Right ventricle myocardium superior (tissue), 1 donor: ENCODE measurements around the gene PRDM15. TPM values are rescaled to one million over a fixed set of nuclear protein-coding genes. Genes with fewer than 3 reads are reported as not detected.
"Not testable (repeated sequence)": the region's sequence is repeated elsewhere in the genome, so short reads cannot be mapped to it uniquely, and the experiment has no call there.

Experiments used
- ATAC-seq: fragments of 200-7000 bp; cut with Tn5 transposase; one replicate; pipeline ENCODE4 v1.9.1; 2020; ENCODE audit warnings: mild to moderate bottlenecking; ENCODE audit not compliant: poor library complexity
- DNase-seq: peaks from one replicate; pipeline ENCODE4 v3.0.0-alpha.2; 2020
- intact Hi-C: fragments of 100-400 bp; cut with DNase I; formaldehyde crosslinking; loops from one replicate; pipeline ENCODE4 v1.11.2; 2022
- total RNA-seq: library from RNA; stranded (reverse); fragmentation: NEBNext Ultra II Directional; extraction: Animal tissue kit (Norgen Biotek cat#: 25700); gene quantifications from one replicate; pipeline ENCODE4 v1.2.1, GENCODE V29; 2021
- donor health status: DM: no; HTN: yes; CAD: no; lungs with severe emphysema.

Gene PRDM15
- total RNA-seq, 1 donor from 2014 or later = 3.8 TPM

DNA sequence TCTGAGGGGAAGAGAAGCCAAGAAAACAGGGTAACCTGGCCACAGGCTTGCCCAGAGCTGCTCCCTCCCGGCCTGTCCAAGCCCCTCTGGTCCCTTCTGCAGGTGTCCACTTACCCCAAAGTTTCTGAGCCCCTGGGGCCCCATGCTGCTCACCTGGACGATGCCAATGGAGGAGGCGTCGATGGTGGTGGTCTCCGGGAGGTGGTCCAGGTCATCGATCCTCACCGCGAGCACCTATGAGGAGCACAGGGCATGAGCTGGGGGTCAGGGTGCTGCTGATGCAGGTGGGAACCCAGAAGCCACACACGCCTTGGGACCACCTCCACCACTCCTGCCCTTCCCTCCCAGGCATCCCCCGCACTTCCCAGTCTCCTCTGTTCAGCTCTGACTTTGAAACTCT is 74.8 kb downstream of the PRDM15 start:
- no peak for ATAC-seq
- DNase-seq = no peak
- intact Hi-C loops = no loop called here

- DNase-seq (no peak), ATAC-seq (peak; percentile 30)
- intact Hi-C loops = no loop called here
Measured at GRCh38 chr21:41803316-41803715, 75.8 kb downstream of the PRDM15 start.

DNA sequence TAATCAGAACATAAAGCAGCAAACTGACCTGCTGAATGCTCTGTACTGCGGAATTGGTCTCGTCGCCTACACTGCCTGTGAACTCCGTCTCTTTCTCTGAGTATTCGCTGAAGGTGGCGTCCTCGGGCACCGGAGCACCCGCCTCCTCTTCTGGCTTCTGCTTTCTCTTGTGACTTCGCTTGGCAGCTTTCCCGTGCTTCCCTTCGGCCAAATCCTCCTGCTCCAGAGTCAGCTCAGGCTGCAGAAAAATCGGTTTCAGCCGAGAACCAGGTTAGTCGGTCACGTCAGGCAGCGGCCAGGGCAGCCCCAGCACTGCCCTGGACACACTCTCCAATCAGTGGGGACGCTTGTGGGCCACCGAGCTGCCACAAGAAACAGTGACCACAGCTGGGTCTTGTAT is 76.5 kb downstream of the PRDM15 start:
- peak; percentile 85 for ATAC-seq
- intact Hi-C loops = no loop called here
- peak; percentile 79 for DNase-seq

DNA sequence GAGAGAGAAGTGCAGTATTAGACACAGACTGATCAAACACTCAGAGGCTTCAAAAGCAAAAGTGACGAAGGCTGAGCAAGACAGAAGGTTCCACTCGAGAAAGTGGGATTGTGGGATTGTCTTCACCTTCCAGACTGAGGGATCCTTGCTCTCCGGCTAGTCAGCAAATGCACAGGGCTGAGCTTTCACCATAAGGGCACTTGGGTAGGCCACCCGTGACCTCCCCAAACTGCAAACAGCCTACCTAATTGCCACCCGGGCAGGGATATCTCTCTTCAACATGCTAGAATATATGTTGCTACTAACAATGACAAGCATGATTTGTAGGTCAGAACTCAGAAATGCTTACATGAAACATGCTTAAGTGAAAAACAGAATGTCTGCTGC is 77.0 kb downstream of the PRDM15 start:
- no peak for DNase-seq
- intact Hi-C loops = no loop called here
- no peak for ATAC-seq

DNA sequence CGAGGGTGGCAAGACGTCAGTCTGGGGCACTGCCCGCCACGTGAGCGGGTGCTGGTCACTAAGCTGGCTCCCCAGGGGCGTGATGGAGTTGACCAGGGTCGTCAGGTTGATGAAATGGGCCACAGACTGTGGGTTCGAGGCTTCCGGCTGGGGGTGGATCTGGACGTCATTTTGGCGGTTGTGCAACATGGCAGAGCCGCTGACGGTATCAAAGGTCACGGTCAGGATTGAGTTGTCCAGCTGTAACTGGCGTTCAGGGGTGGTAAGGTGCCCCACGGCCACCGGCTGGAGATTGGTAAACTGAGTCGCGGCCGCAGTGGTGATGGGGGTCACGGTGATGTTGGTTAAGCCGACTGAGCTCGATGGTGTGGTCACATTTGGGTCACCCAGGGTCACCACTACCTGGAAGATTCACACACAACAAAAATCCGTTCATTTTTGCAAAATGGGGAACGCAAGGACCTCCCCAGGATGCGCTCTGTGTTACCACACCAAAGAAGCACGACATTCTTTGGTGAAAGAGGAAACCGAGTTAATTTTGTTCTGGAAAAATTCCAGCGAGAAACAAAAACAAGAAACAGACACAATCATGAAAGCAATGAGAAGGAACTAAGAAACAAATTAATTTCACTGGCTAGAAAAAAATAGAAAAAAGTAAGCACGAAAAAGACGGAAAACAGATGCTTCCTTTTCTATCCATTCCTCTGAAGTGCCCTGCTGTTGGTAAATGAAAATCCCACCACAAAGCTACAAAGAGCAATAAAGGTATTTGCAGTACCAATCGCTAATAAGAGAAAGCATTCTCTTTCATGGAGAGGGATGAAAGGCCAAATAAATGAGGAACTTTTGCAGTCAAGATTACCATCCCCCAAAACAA is 77.6 kb downstream of the PRDM15 start:
- ATAC-seq = no peak
- no peak for DNase-seq
- intact Hi-C loops = no loop called here

- DNase-seq (no peak), ATAC-seq (no peak)
- intact Hi-C loops = no loop called here
Measured at GRCh38 chr21:41800425-41801320, 78.5 kb downstream of the PRDM15 start.

- no peak for DNase-seq
- intact Hi-C loops = no loop called here
- ATAC-seq = no peak
Measured at GRCh38 chr21:41799763-41800162, 79.4 kb downstream of the PRDM15 start.

- DNase-seq = no peak
- no peak for ATAC-seq
- intact Hi-C loops = no loop called here
Measured at GRCh38 chr21:41798326-41798725, 80.8 kb downstream of the PRDM15 start.

GRCh38 chr21:41796476-41797080 is 82.6 kb downstream of the PRDM15 start:
- ATAC-seq = no peak
- intact Hi-C loops = no loop called here
- no peak for DNase-seq

DNA sequence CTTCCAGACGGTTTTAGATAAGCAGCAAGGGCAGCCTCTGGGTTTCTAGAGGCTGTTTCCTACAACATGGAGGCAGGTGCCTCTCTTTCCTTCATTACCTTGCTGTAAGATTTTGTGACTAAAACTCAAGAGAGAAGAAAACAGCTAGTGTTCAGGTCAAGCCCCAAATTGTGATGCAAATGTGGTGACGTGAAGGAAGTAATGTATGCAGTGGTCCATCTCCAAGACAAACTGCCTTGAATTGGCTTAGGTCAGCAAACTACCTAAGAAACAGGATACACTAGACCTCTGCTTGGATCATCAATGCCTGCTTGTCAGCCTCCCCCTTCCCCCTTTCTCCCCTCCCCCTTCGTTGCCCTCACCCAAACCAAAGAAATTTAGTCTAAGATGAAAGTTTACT is 83.4 kb downstream of the PRDM15 start:
- intact Hi-C loops = no loop called here
- ATAC-seq (no peak), DNase-seq (no peak)

GRCh38 chr21:41794600-41794999 is 84.5 kb downstream of the PRDM15 start:
- intact Hi-C loops = no loop called here
- ATAC-seq = no peak
- no peak for DNase-seq

DNA sequence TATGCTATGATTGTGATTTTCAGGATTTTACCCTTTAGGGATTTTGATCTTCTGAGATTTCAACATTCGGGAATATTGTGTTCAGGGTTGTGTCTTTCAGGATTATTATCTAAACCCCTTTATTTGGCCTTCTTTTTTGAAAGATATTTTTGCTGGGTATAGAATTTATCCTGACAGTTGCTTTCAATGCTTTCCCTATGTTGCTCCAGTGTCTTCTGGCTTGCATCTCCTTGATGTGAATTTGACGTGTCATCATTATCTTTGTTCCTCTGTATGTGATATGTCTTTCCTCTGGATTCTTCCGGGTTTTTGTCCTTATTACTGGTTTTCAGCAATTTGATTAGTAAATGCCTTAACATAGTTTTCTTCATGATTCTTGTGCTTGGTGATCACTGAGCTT is 86.4 kb downstream of the PRDM15 start:
- intact Hi-C loops = no loop called here
- no peak for ATAC-seq
- DNase-seq = no peak

GRCh38 chr21:41786509-41786987 is 92.6 kb downstream of the PRDM15 start:
- no peak for DNase-seq
- no peak for ATAC-seq
- intact Hi-C loops = no loop called here

DNA sequence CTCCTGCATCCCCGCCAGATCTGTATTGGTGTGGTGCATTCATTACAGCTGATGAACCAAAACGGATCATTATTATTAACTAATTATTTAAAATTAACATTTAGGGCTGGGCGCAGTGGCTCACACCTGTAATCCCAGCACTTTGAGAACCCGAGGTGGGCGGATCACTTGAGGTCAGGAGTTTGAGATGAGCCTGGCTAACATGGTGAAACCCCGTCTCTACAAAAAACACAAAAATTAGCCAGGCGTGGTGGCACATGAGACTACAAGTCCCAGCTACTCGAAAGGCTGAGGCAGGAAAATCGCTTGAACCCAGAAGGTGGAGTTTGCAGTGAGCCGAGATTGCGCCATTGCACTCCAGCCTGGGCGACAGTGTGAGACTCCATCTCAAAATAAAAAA is 93.9 kb downstream of the PRDM15 start:
- DNase-seq, intact Hi-C loops, ATAC-seq: not testable (repeated sequence)

- DNase-seq (no peak), ATAC-seq (no peak)
- intact Hi-C loops = no loop called here
Measured at GRCh38 chr21:41784456-41785102, 94.6 kb downstream of the PRDM15 start.

DNA sequence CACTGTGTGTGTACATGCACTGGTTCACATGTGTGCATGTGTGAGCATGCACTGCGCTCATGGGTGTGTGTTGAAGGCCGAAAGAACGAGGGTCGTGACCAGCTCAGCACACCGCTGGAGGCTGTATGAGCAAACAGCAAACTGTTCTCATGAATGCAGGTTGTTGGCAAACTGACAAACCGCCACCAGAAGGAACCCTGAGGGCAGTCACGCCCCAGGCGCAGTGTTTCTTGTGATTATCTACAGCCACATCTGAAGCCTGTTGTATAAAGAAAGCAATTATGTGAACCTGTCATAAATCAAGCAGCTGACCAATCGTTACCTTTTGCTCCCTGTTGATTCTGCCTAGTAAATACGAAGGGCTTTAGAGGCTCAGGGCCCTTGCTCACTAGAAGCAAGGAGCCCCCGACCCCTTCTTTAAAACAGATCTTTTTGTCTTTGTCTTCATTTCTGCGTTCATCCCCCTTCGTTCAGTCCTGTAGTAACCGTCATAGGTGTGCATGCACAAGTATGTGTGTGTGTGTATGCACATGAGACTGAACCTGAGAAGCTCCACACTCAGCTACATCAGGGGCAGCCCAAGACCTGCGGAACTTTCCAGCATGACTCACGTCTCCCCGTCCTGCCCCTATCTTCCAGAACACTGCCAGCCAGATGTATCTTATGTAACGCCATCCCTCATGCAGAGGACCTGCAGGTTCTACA is 95.5 kb downstream of the PRDM15 start:
- no peak for DNase-seq
- no peak for ATAC-seq
- intact Hi-C loops = no loop called here

DNA sequence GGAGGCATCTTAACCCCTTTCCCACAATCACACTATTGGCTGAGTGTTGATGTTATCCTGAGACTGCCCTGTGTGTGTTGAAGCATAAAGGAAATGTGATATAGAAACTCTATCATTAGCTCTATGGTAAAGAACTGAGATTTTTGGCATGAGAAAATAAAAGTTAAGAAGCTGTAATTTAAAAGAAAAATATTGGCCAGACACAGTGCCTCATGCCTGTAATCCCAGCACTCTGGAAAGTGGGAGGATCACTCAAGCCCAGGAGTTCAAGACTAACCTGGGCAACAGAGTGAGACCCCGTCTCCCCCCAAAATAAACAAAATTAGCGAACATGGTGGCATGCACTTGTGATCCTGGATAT is 98.1 kb downstream of the PRDM15 start:
- DNase-seq = no peak
- intact Hi-C loops = no loop called here

DNA sequence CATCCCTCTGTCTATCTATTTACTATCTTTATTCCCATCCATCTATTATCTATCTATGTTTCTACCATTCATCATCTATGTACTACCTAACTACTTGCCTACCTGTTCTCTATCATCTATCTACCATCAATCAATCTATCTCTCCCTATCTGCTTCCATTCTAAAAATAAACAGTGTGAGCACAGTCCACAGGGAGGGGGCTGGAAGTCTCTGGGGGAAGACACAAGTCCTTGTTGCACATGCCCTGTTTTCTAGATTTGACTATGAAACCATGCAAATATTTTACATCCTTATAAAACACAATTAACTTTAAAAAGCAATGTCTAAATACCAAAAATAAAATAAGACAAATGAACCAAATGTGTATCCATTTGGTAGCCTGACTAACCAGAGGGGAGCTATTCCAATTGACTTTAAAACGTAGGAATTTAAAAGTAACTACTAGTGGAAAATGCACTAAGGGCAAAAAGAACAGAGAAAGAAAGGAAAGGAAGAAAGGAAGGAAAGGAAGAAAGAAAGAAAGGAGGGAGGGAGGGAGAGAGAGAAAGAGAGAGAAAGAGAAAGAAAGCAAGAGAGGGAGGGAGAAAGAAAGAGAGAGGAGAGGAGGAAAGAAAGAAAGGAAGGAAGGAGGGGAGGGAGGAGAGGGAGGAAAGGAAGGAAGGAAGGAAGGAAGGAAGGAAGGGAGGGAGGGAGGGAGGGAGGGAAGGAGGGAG is 98.7 kb downstream of the PRDM15 start:
- ATAC-seq = no peak
- no peak for DNase-seq
- intact Hi-C loops = no loop called here

More for the DNA sequence above, 98.1 kb downstream of the PRDM15 start:
- no peak for ATAC-seq
